Glutamatergic neuron (in vitro differentiated cells): Measurements from ENCODE around the gene ABHD8. TPM values are rescaled to one million over a fixed set of nuclear protein-coding genes. Genes with fewer than 3 reads are reported as not detected.

Source experiments
- DNase-seq: peaks from one replicate; pipeline ENCODE4 v3.0.0; 2022
- H3K27ac Mint-ChIP-seq: one replicate; pipeline ENCODE4 v1.8.0; 2020; ENCODE audit warnings: mild to moderate bottlenecking, mixed read lengths, inconsistent platforms; ENCODE audit not compliant: unreplicated experiment
- H3K27me3 Mint-ChIP-seq: one replicate; pipeline ENCODE4 v1.8.0; 2020; ENCODE audit warnings: mild to moderate bottlenecking, moderate library complexity, mixed read lengths, inconsistent platforms; ENCODE audit not compliant: unreplicated experiment
- H3K36me3 Mint-ChIP-seq: one replicate; pipeline ENCODE4 v1.8.0; 2020; ENCODE audit warnings: mild to moderate bottlenecking, mixed read lengths, inconsistent platforms; ENCODE audit not compliant: unreplicated experiment
- H3K4me1 Mint-ChIP-seq: one replicate; pipeline ENCODE4 v1.8.0; 2020; ENCODE audit warnings: mild to moderate bottlenecking, low read depth, mixed read lengths, inconsistent platforms; ENCODE audit not compliant: unreplicated experiment
- H3K4me3 Mint-ChIP-seq: one replicate; pipeline ENCODE4 v1.8.0; 2020; ENCODE audit warnings: mild to moderate bottlenecking, mixed read lengths, inconsistent platforms; ENCODE audit not compliant: unreplicated experiment
- H3K9me3 Mint-ChIP-seq: one replicate; pipeline ENCODE4 v1.8.0; 2020; ENCODE audit warnings: mild to moderate bottlenecking, moderate library complexity, mixed read lengths, inconsistent platforms; ENCODE audit not compliant: unreplicated experiment
- CTCF ChIP-seq: fragments of 200-600 bp; sonication (generic); IDR thresholded peaks from one replicate; pipeline ENCODE4 v1.5.0; 2021; ENCODE audit not compliant: partially characterized antibody, unreplicated experiment
- total RNA-seq: library from RNA; stranded (reverse); fragmentation: NEBNext Ultra II Directional; extraction: Animal tissue kit (Norgen Biotek cat#: 25700); gene quantifications from one replicate; pipeline ENCODE4 v1.2.1, GENCODE V29; 2021; ENCODE audit not compliant: unreplicated experiment

ABHD8 gene
- total RNA-seq, 1 donor from 2014 or later, result 14.1 TPM

DNA sequence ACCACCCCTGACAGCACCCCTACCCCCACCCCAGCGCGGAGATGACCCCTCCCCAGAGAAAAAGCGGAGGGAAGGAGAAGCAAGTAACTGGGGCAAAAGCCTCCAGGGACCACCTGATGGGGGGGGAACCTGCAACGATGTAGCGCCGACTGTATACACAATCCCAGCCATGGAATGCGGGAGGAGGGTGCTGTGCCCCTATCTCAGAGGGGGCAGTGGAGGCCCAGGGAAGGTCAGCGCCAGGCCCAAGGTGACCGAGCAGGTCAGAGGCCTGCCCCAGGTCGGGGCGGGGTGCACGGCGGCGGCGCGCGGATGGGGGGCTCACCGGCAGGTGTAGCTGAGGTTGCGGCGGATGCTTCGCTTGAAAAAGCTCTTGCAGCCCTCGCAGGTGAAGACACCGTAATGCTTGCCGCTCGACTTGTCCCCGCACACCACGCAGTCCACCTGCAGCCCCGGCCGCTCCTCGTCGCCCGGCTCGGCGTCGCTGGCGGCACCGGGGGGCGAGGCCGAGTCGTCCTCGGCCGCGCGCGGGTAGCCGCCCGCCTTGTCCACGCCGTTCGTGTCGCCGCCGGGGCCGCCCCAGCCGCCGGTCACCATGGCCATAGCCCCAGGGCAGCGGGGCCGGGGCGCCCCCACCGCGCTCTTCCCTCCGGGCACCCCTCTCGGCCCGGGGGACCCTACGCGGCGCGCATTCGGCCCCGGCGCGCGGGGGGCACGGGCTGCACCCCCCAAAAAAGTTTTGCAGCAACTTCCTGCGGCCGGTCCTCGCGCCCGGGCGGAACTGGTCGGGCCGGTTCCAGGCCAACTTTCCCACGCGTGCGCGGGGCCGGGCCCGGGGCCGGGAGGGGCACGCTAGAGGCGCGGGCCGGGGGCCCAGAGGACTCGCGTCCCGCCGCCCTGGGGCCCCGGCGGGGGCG is 58.3 kb downstream of the ABHD8 start:
- Mint-ChIP-seq H3K9me3 (peaks cover 7% of the 10 kb centered on the region), H3K4me1 (peaks cover 17% of the 10 kb centered on the region), H3K27ac (peak overlapping the region; percentile 96), H3K36me3 (no peaks in the 10 kb centered on the region), H3K27me3 (peaks cover 15% of the 10 kb centered on the region), H3K4me3 (peak overlapping the region; percentile 96)
- DNase-seq, result no peak
- TF ChIP-seq CTCF, result no peak

DNA sequence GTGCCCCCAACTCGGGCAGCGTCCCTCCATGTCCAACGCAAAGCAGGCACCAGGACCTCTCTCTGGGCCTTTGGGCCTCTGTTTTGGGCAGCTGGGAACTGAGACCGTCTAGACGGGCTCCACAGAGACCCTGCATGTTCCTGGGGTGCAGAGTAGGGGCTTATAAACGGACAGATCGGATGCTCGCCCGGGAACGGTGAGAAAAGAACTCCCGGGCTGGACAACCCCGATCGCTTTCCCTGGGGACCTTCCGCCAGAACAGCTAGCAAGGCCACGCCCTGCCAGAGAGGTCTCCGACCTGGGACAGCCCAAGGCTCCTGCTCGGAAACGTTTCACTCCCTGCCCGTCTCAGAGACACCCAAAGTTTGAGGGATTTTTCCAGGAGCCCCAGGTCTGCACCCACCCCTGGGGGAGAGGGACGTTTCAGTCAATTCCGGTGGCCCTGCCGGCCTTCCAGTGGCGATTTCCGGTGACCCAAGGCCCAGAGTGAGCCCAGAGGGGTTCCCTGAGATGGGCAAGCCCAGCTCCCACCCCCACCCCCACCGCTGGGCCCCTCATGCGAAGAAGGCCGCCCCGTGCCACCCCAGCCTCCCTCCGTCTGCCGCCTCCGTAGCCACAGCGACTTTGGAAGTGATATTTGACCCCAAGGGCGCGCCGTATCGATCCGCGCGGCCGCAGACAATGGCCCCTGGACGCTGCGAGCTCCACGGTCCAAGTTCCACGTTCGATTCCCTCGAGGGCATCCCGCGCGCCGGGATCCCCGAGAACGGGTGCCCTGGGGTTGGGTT is 59.2 kb downstream of the ABHD8 start:
- peaks cover 12% of the 10 kb centered on the region for H3K27me3 Mint-ChIP-seq
- H3K27ac Mint-ChIP-seq, result peak overlapping the region; percentile 96
- peaks cover 17% of the 10 kb centered on the region for H3K4me1 Mint-ChIP-seq
- TF ChIP-seq CTCF, result no peak
- H3K9me3 Mint-ChIP-seq, result peaks cover 7% of the 10 kb centered on the region
- H3K4me3 Mint-ChIP-seq, result peak overlapping the region; percentile 96
- DNase-seq, result peak; percentile 83
- H3K36me3 Mint-ChIP-seq, result no peaks in the 10 kb centered on the region

DNA sequence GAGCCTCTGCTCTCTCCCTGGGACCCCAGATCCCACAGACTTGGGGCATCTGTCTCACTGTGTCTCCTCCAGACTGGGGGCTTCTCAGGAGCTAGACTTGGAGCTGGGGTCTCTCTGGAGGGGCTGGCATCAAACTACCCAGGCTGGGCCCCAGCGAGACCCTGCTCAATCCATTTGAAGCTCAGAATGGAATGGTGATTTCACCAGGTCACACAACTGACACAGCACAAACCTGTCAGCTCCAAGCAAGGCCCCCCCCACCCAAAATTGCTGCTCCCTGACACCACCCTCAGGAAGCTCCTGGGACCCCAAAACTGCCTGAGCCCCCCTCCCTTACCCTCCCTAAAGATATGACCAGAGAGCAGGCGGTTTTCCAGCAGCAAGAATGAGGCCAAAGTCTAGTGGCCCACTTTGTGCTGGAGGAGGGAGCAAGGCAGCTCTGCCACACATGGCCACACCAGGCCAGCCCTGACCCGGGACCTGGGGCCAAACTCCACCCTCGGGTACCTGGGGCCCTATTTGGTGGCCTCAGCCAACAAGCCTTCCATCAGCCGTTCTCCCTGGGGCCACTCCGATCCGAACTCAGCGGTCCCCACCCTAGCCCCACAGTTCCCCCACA is 59.9 kb downstream of the ABHD8 start:
- Mint-ChIP-seq H3K4me1 (peaks cover 17% of the 10 kb centered on the region), H3K27me3 (peaks cover 11% of the 10 kb centered on the region), H3K36me3 (no peaks in the 10 kb centered on the region), H3K27ac (peak overlapping the region; percentile 96), H3K4me3 (peak overlapping the region; percentile 96), H3K9me3 (peaks cover 8% of the 10 kb centered on the region)
- DNase-seq, result no peak
- TF ChIP-seq CTCF, result no peak

DNA sequence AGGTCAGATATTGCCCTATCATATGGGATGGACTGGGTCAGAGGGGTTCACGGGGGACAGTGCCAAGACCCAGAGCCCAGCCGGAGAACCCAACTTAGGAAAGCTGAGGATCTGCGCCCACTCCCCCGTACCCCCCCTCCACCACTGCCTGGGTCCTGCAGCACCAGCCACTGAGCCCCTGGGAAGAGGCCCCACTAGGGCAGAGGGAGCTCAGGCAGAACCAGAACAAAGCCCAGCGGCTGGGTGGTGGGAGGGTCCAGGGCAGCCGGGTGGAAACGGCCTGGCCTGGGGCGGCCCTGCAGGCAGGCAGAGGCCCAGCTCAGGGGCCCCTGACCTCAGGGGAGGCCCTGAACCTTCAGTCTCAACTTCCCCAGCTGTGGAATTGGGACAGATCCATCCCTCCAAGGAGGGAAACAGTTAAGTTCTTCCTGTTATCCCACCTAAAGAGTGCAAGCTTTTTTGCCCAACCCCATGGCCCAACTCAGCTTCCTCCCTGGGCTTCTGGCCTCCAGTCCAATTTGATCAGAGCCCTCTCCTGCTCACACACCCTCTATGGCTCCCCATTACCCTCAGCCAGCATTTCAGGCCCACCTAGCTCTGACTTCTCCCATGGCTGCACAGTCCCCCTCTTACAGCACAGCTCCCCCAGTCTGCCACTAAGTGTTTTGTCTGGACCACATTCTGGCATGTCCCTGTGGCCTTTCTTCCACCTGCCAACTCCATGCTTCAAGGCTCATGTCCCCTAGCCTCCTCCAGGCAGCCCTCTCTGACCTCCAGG is 60.6 kb downstream of the ABHD8 start:
- Mint-ChIP-seq H3K9me3 (peaks cover 11% of the 10 kb centered on the region), H3K4me3 (peak overlapping the region; percentile 96), H3K27me3 (peaks cover 12% of the 10 kb centered on the region), H3K4me1 (peaks cover 13% of the 10 kb centered on the region), H3K27ac (peak overlapping the region; percentile 65), H3K36me3 (no peaks in the 10 kb centered on the region)
- no peak for TF ChIP-seq CTCF
- no peak for DNase-seq

Other genes starting within 250 kb of the ABHD8 start
- gene HAUS8, start 228.0 kb downstream of the ABHD8 start, total RNA-seq, result 9.1 TPM
- gene MYO9B, start 227.6 kb downstream of the ABHD8 start, total RNA-seq, result 237 TPM
- 14.9 TPM for gene USE1, start 88.1 kb downstream of the ABHD8 start, total RNA-seq
- 23.4 TPM for gene OCEL1, start 77.2 kb downstream of the ABHD8 start, total RNA-seq
- gene NR2F6, start 57.5 kb downstream of the ABHD8 start, total RNA-seq, result 109 TPM
- not detected for gene USHBP1, start 38.7 kb downstream of the ABHD8 start, total RNA-seq
- gene BABAM1, start 36.0 kb downstream of the ABHD8 start, total RNA-seq, result 85.7 TPM
- 9.3 TPM for gene ANKLE1, start 21.5 kb downstream of the ABHD8 start, total RNA-seq
- 80.7 TPM for gene MRPL34, start 2.4 kb upstream of the ABHD8 start, total RNA-seq
- 81.2 TPM for gene DDA1, start 6.1 kb upstream of the ABHD8 start, total RNA-seq
- gene ANO8, start 31.4 kb upstream of the ABHD8 start, total RNA-seq, result 98.8 TPM
- 61.2 TPM for gene GTPBP3, start 34.1 kb upstream of the ABHD8 start, total RNA-seq
- gene PLVAP, start 73.9 kb upstream of the ABHD8 start, total RNA-seq, result not detected
- gene CCDC194, start 90.8 kb upstream of the ABHD8 start, total RNA-seq, result not detected
- 1.4 TPM for gene BST2, start 102.2 kb upstream of the ABHD8 start, total RNA-seq
- gene MVB12A, start 116.6 kb upstream of the ABHD8 start, total RNA-seq, result 38.8 TPM
- not detected for gene TMEM221, start 145.2 kb upstream of the ABHD8 start, total RNA-seq
- gene NXNL1, start 157.5 kb upstream of the ABHD8 start, total RNA-seq, result not detected
- gene SLC27A1, start 167.1 kb upstream of the ABHD8 start, total RNA-seq, result 16.9 TPM
- 66.0 TPM for gene PGLS, start 208.2 kb upstream of the ABHD8 start, total RNA-seq